OCI-M2 (cell line): ENCODE results near the gene SSBP3.
"Not testable (repeated sequence)": the region's sequence is repeated elsewhere in the genome, so short reads cannot be mapped to it uniquely, and the experiment has no call there.

Experiments used
- DNase-seq: peaks from one replicate; lab custom pipeline; 2025; ENCODE audit not compliant: unreplicated experiment; lab: John Stamatoyannopoulos, UW

The SSBP3 gene

GRCh38 chr1:54353959-54354358 lies 52.2 kb downstream of the SSBP3 start:
- no peak for DNase-seq

GRCh38 chr1:54352755-54353154 lies 53.4 kb downstream of the SSBP3 start:
- no peak for DNase-seq

- DNase-seq = no peak
Observed at GRCh38 chr1:54350360-54350759, 55.8 kb downstream of the SSBP3 start.

GRCh38 chr1:54348700-54349021 lies 57.5 kb downstream of the SSBP3 start:
- no peak for DNase-seq

- DNase-seq = no peak
Observed at GRCh38 chr1:54347955-54348699, 58.1 kb downstream of the SSBP3 start.

- no peak for DNase-seq
Observed at GRCh38 chr1:54347261-54347954, 58.8 kb downstream of the SSBP3 start.

GRCh38 chr1:54345548-54345947 lies 60.6 kb downstream of the SSBP3 start:
- not testable (repeated sequence) for DNase-seq

GRCh38 chr1:54345116-54345515 lies 61.1 kb downstream of the SSBP3 start:
- no peak for DNase-seq

- DNase-seq = no peak
Observed at GRCh38 chr1:54342742-54343687, 63.2 kb downstream of the SSBP3 start.

- DNase-seq = no peak
Observed at GRCh38 chr1:54342288-54342687, 63.9 kb downstream of the SSBP3 start.

- DNase-seq = no peak
Observed at GRCh38 chr1:54341763-54342162, 64.4 kb downstream of the SSBP3 start.

- DNase-seq = no peak
Observed at GRCh38 chr1:54340878-54341277, 65.3 kb downstream of the SSBP3 start.

- DNase-seq = no peak
Observed at GRCh38 chr1:54340434-54340833, 65.8 kb downstream of the SSBP3 start.

GRCh38 chr1:54339126-54339525 lies 67.1 kb downstream of the SSBP3 start:
- DNase-seq = no peak

GRCh38 chr1:54338464-54338863 lies 67.7 kb downstream of the SSBP3 start:
- no peak for DNase-seq

- DNase-seq = no peak
Observed at GRCh38 chr1:54337928-54338327, 68.3 kb downstream of the SSBP3 start.

GRCh38 chr1:54337034-54337433 lies 69.2 kb downstream of the SSBP3 start:
- no peak for DNase-seq

GRCh38 chr1:54336116-54336515 lies 70.1 kb downstream of the SSBP3 start:
- no peak for DNase-seq

GRCh38 chr1:54335755-54336108 lies 70.5 kb downstream of the SSBP3 start:
- DNase-seq = no peak

- DNase-seq = no peak
Observed at GRCh38 chr1:54335011-54335754, 71.0 kb downstream of the SSBP3 start.
